Activated T-helper 9 cell treated with anti-CD3 and anti-CD28 coated beads, Interleukin-2, amount 50 U/mL, for 16 hours (primary cell): Measurements from ENCODE around the gene SCN8A.

Experiments used
- DNase-seq: peaks from one replicate; pipeline ENCODE4 v3.0.0-alpha.2; 2020; ENCODE audit warnings: low read depth

SCN8A gene

DNA sequence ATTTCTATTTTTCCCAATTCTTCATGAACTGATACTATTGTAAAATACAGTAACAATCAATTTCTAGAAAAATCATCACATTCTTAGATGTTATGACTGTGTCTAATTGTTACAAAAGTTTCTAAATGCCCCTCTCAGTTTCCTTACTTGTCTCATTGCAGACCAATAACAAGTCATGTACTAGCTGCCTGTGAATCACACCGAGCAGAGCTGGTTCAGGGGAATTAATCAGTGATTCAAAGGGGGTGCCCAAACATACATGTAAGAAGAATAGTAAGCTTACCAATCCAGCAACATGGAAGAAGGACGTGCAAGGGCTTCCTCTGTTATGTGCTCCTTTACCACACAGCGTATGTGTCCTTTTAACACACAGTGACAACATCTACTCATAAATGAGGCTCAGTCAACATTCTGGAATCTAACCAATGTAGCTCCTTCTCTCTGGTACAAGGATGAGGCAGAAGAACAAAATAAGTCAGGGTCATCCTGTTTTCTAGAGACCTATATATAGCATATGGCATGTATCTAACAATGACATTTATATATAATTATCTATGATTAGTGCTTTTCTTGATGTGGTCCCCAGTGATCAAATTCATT, 126.4 kb downstream of the SCN8A start:
- no peak for DNase-seq

GRCh38 chr12:51721282-51721940, 130.4 kb downstream of the SCN8A start:
- DNase-seq = peak; percentile 9

GRCh38 chr12:51722431-51722830, 131.4 kb downstream of the SCN8A start:
- no peak for DNase-seq

DNA sequence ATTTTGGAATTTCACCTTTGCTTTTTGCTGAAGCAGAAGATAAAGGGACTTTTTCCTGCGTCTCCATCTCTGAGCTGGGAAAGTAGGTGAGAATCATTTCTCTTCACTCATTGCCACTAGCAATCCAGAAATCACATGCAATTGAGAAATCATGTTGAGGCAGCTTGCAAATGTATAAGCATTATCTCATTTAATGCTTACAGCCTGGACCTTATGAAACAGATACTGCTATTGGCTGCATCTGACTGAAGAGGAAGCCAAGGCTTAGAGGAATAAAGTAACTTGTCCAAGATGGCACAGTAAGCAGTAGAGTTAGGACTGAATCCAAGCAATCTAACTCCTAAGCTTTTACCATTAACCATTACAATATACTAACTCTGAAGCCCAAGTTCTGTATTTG, 135.1 kb downstream of the SCN8A start:
- no peak for DNase-seq

DNA sequence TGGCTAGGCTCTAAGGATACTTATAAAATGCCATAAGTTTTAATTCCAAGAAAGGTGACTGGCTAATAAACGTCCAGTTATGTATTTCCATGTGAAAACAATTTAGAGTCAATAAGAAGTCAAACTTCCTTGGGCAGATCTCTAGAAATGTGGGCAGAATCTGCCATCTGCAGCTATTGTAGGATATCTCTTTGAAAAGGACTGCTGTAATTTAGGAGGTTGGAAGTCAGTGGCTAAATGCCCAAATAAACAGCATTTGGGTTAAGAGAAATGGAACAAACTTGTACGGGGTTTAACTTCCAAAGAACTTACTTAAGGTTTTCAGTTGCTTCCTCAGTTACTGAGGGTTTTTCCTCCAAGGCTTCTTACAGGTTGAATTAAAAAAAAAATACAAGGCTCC, 135.9 kb downstream of the SCN8A start:
- no peak for DNase-seq

DNA sequence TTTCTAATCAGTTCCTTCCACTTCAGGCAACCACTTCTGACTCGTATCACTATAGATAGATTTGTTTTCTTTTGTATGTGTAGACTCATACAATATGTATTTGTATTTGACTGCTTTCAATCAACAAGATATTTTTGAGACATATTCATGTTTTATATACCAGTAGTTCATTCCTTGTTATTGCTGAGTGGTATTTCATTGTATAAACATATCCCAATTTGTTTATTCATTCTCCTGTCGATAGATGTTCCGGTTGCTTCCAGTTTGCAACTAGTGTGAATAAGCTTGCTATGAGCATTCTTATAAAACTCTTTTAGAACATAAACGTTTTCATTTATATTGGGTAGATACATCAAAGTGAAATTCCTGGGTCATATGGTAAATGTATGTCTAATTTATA, 138.3 kb downstream of the SCN8A start:
- DNase-seq = no peak

DNA sequence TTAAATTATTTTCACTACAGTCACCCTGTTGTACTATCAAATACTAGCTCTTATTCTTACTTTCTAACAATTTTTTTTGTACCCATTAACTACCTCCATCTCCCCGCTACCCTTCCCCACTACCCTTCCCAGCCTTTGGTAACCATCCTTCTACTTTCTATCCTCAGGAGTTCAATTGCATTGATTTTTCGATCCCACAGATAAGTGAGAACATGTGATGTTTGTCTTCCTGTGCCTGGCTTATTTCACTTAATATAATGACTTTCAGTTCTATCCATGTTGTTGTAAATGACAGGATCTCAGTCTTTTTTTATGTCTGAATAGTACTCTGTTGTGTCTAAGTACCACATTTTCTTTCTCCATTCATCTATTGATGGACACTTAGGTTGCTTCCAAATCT, 139.7 kb downstream of the SCN8A start:
- DNase-seq = no peak

DNA sequence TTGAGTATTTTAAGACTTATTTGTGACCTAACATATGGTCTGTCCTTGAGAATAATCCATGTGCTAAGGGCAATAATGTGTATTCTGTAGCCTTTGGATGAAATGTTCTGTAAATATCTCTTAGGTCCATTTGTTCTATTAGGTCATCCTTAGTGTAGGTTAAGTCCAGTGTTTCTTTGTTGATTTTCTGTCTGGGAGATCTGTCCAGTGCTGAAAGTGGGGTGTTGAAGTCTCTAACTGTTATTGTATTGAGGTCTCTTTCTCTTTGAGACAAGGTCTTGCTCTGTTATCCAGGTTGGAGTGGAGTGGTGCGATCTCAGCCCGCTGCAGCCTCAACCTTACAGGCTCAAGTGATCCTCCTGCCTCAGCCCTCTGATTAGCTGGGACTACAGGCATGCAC, 149.5 kb downstream of the SCN8A start:
- DNase-seq = no peak

DNA sequence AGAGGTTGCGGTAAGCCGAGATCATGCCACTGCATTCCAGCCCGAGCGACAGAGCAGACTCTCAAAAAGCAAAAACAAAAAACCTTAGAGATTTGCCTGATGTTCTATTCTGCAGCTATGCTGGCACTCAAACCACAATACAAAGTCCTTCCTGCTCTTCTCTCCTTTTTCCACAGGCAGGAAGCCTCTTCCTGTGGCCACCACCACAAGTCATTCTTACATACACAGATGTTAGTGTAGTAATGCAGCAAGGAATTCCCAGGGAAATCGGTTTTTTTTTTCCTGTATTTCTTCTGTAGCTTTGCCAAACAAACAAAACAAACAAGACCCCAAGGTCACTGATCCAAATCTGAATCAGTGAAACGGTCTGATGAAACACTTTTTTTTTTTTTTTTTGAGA, 153.2 kb downstream of the SCN8A start:
- no peak for DNase-seq

- DNase-seq = no peak
Measured at GRCh38 chr12:51744957-51745356, 153.9 kb downstream of the SCN8A start.

DNA sequence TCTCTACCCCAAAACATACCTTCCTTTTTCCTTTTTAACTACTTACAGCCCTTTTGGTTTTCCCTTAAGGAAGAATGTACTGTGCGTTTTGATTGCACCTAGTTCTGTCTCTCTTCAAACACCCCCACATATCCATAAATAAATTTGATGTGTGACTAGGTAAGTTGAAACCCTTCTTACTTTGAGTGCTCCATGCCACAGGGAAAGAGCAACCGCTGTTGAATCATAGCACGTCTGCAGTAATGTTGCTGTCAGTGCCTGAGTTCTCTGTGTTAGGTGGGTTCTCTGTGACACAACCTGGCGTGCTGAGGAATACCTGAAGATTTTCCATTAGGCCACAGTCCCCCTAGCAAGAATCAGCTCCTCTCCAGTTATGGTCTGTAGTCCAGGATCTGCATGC, 155.4 kb downstream of the SCN8A start:
- no peak for DNase-seq

DNA sequence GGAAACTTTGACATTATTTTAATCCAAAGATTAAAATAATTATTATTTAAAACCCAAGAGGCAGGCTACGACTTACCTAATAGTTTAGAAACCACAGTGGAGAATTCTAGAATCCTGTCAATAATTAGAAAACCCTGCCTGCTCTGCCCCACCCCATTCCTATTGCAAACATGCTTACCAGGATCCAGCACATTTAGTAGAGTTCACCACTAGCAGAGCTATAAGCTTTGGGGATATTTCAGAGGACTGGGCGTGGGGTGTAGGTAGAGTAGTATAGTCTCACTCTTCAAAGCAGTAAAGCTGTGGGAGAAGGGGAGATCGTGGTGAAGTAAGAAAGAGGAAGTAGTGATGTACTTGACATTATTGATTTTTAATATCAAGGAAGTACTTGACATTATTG, 157.2 kb downstream of the SCN8A start:
- DNase-seq = no peak

GRCh38 chr12:51749206-51749985, 158.4 kb downstream of the SCN8A start:
- DNase-seq = no peak

DNA sequence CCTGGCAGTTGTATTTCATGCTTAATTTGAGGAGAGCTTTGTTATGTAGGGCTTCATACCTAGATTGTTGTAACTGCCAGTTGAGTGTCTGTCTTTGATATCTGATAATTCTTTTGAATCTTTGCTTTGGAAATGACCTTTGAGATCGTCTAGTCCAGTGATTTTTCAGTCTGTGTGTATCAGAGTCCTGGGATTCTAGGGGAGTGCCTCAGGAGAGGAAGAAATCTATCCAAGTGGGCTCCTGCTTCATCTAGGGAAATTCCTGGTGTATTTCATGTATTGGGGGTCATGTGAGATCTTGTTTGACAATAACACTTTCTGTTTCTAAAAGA, 158.9 kb downstream of the SCN8A start:
- no peak for DNase-seq

- no peak for DNase-seq
Measured at GRCh38 chr12:51751661-51752060, 160.6 kb downstream of the SCN8A start.

DNA sequence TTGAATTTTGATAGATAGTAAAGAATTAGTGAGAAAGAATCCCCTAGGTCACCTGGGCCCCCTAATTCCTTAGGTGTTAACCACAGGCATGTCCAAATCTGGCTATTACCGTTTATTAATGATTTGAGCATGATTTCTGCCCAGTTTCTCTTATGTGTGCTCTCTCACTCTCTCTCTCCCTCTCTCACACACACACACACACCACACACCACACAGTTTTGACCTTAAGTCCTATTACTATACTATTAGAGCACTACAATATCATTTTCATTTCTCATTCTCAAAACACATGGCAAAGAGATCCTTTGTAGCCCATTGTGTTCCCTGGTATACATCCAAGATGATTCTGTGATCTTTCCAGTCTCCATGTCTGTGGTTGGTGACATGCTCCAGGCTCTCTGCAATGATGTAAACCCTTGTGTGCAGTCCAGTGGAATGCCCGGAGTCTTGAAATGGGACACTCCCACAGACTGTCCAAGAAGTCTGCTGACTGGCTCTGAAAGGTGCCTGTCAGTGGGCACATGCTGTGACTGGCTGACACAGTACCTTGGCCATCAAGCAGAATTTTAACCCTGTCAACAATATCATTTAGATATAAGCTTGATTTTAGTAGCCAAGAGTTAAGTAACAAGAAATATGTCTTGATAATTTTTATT, 161.3 kb downstream of the SCN8A start:
- DNase-seq = no peak

DNA sequence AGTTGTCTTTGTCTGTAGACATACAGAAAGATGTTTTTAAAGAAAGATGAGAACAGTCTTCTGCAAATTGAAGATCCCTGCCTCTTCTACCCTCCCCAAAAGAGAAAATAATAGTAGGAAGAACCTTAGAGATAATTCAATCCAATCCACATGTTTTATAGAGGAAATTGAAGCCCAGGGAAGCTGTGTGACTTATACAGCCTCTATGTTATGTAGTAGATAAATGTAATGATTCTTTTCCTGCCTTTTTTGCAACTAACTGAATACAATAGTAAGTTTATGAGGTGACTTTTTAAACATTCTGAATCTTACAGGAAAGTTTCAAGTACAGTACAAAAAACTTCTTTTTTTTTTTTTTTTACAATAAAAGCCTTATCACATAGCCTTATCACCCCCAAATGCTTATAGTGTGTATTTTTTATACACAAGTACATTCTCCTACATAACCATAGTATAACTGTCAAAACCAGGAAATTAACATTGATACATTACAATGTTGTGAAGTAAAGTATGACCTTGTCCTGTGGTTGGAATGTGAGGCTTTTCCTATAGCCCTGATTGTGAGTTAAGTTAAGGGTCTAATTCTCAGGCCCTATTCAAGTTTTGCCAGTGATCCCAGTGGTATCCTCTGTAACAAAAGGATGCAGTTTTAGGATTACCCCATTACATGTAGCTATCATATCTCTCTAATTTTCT, 163.1 kb downstream of the SCN8A start:
- no peak for DNase-seq

GRCh38 chr12:51755251-51755650, 164.2 kb downstream of the SCN8A start:
- DNase-seq = no peak

DNA sequence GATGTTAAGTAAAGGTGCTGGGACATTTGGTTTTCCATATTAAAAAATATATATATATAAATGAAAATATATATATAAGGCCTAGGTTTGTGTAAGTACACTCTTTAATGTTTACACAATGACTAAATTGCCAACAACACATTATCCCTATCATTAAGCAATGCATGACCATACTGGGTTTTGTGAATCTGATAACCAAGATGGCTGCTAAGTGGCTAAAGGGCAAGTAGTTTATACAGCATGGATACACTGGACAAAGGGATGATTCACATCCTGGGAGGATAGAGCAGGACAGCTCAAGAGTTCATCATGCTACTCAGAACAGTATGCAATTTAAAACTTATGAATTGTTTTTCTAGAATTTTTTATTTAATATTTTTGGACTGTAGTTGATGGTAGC, 168.1 kb downstream of the SCN8A start:
- DNase-seq = no peak

GRCh38 chr12:51759695-51760094, 168.7 kb downstream of the SCN8A start:
- DNase-seq = no peak

DNA sequence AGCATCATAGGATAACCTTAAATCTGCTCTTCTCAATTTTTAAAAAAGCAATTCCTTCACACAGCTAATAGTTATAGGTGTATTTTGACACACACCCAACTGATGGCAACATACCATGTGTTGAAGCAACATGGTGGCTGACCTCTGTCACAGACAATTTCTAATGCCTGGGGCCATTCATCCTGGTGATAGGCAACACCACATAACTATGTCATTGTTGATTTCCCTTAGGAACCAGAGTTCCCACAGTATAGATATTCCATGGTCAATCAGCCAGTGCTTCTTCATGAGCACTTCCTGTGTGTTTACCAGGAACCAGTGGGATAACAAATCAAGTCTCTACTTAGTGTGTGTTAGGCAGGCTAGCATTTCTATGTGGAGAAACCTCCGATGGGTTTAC, 169.2 kb downstream of the SCN8A start:
- DNase-seq = no peak

DNA sequence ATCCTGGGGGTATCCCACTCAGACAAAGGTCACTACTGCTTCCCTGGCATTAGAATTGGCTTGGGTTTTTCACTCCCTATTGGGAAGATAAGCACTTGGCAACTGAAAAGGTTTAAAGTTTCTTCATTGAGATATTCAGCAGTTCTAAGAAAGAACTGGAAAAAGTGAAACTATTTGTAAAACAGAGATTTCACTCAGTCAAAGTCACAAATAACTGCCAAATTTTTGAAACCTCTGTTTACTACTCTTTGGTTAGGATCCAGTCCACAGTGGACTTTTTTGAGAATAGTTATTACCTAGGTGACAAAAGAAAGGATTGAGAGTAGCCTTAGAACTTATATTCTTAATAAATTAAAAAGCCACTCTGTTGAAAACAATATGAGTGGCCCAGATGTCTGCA, 172.7 kb downstream of the SCN8A start:
- no peak for DNase-seq
